NAMALWA (cell line): ENCODE measurements around the gene DNAH17.

Source experiments
- DNase-seq: peaks from one replicate; pipeline ENCODE4 v3.0.0-alpha.2; 2015; ENCODE audit warnings: low spot score

The DNAH17 gene

GRCh38 chr17:78411241-78411857, 165.8 kb downstream of the DNAH17 start:
- no peak for DNase-seq

DNA sequence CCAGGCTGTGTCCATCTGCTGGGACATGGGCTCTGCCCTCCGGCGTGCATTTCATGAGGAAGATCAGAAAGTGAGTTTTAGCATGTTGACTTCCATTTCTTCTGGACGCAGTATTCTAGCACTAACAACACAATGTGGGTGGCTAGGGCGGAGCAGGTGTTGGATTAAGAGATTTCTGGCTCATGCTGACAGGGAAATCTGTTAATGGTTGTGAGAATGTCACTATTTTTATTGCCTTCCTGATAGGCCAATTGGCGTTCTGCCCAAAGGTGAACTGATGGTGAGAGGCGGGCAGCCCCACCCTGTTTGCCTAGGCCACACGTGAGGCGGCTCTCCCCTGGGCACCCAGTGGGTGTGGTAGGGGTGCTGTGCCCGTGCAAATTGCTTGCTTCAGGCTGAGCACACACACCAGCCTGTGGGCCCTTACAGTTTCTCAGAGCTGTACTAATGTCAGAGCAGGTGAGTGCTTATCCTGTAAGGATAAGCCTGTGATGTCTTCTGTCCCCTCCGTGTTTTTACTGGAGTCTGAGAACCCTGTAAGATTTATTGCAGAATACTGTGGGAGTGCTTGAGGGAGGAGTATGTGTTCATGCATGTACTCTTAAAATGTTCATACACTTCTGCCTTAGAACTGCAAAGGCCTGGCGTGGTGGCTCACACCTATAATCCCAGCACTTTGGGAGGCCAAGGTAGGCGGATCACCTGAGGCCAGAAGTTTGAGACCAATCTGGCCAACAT, 167.8 kb downstream of the DNAH17 start:
- no peak for DNase-seq

- DNase-seq = no peak
Observed at GRCh38 chr17:78408476-78409050, 168.6 kb downstream of the DNAH17 start.

- DNase-seq = no peak
Observed at GRCh38 chr17:78407387-78408000, 169.7 kb downstream of the DNAH17 start.

DNA sequence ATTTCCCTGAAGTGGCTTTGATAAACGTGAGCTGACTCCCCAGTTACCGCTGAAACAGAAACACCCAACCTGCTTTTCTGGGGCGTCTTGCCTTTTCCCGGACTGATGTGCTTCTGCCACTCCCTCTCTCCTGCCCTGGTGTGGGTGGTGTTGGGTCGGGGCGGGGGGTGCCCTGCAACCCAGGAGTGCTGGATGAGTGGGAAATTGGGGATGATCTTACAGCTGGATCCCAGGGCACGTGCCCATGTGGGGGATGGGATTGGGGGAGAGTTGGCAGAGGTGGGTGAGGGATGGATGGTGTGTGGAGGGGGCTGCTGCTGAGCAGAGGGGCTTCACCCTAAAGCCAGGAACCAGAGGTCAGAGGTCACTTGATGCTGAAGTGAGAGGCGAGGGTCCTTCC, 170.3 kb downstream of the DNAH17 start:
- DNase-seq = no peak

DNA sequence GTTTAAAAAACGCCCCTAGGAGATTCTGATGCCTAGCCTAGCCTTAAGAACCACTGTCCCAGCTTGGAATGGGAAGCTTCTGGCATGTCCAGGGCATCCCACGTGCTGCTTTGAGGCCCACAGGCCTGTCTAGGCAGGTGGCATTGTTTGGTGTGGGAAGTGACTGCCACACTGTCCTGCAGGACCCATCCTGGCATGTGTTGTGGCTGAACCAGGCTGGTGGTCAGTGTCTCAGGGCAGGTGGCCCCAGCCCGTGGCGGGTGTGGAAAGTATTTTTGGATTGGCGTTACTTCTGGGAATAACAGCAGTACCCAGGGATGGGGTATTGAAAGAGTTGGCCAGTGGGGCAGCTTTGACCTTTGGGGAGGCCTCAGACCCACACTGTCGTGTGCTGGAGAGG, 170.8 kb downstream of the DNAH17 start:
- no peak for DNase-seq

DNA sequence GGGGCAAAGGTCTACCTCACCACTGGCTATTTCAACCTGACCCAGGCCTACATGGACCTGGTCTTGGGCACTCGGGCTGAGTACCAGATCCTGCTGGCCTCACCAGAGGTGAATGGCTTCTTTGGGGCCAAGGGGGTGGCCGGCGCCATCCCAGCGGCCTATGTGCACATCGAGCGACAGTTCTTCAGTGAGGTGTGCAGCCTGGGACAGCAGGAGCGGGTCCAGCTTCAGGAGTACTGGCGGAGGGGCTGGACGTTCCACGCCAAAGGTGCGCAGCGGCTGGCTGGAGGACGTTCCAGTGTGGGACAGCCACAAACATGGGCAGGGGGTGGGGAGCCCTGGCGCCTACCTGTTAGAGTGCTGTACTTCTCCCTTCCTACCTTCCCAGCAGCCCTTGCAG, 173.4 kb downstream of the DNAH17 start:
- DNase-seq = no peak

DNA sequence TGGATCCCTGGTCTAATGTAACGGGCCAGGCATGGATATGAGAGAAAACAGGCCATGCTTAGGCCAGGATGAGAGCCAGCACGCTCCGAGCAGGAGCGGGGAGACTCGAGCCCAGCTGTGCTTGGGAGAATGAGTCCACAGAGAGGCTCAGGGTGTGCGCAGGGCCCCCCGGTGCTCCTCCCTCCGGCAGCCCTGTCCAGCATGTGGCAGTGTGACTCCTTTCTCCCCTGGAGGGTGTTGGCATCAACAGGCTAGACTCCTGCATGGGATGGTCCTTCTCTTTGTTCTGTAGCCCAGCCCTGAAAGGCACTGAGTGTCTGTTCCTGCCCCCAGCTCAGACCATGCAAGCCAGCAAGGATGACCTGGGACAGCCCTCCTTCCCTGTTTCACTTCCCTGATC, 175.3 kb downstream of the DNAH17 start:
- DNase-seq = no peak

- DNase-seq = no peak
Observed at GRCh38 chr17:78401246-78401645, 175.9 kb downstream of the DNAH17 start.

GRCh38 chr17:78400581-78401240, 176.5 kb downstream of the DNAH17 start:
- no peak for DNase-seq

DNA sequence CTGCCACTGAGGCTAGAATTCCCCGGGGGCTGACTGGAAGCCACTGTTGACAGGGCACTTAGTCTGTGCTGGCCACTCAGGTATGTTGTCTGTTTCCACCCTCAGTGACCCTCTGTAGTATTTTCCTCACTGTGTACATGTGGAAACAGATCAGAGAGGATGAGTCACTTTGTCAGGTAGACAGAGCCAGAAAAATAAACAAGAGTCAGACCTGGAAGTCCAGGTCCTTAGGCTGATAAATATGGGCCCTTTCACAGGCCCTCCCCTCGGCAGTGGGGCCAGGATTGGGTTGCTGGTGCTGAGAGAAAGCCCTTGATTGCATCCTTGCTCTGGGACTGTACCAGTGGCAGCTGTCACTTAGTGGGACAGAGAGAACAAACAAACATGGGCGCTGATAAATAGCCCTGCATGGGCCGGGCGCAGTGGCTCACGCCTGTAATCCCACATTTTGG, 177.5 kb downstream of the DNAH17 start:
- DNase-seq = no peak

DNA sequence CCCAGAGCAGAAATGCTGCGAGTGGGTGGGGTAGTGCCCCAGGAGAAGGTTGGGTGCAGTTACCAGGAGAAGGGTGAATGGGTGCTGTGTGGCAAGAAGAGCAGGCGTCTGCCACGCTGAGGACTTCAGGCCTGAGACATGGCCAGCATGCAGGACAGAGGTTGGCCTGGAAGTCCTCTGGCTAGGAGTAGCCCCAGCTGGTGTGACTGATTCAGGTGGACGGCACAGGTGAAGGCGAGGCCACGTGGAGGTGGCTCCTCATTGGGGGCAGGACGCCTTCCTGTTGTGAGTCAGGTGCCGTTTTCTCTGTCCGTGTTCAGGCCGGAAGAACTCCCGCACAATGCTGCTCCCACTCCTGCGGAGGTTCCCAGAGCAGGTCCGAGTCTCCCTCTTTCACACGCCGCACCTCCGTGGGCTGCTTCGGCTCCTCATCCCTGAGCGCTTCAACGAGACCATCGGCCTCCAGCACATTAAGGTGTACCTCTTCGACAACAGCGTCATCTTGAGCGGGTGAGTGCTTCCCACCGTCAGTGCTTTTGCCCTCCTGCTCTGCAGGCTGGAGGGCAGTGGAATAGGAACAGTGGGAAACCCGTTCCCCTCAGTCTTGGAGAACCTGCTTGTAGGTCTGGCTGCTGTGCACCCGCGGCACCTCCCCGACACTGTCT, 178.0 kb downstream of the DNAH17 start:
- no peak for DNase-seq

- no peak for DNase-seq
Observed at GRCh38 chr17:78398390-78398789, 178.8 kb downstream of the DNAH17 start.

DNA sequence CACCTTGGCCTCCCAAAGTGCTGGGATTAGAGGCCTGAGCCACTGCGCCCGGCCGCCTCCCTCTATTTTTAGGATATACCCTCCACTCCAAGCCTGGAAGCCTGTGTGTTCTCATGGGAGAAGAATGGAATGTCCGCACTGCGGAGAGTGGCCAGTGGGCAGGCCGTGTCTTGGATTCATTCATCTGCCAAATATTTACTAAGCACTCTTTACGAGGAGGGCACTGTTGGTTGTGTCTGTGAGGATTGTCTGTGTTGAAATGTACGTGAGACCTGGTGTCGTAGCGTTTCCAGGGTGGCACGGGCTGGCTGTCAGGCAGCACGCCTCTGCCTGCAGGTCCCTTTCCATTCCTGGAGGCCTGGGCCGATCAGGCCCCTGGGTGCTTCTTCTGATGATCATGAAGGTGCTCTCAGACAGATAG, 179.5 kb downstream of the DNAH17 start:
- no peak for DNase-seq

DNA sequence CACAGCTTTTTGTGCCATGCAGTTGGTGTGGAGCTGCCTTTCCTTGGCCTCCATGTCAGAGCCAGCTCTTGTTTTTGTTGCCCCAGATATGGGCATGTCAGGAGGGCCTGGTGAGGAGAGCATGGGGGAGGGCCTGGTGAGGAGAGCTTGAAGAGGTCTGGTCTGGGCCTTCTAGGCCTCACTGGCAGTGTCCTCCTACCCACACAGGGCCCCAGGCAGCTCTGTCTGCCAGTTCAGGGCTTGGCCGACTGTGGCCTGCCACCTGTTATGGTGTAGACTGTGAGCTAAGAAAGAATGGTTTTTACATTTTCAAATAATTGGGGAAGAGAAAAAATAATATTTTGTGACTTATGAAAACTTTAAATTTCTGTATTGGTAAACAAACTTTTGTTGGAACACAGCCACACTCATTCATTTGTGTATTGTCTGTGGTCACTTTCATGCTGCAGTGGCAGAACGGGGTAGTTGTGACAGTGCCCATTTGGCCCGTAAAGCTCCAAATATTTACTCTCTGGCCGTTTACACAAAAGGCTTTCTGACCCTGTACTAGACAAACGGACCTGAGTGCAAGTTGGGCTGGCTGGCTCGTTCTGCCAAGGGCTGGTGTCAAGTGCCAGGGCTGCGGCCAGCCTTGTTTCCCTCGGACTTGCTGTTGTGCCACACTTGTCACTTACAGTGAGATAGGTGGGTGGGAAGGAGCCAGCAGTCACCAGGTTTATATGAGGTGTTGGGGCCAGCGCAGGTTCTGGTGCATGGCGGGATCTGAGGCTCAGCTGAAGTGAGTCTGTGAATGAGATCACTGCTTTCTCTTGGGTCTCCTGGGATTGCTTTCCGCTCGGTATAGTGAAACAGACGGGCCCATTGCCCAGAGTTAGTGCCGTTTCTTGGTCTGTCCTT, 180.5 kb downstream of the DNAH17 start:
- DNase-seq = no peak

DNA sequence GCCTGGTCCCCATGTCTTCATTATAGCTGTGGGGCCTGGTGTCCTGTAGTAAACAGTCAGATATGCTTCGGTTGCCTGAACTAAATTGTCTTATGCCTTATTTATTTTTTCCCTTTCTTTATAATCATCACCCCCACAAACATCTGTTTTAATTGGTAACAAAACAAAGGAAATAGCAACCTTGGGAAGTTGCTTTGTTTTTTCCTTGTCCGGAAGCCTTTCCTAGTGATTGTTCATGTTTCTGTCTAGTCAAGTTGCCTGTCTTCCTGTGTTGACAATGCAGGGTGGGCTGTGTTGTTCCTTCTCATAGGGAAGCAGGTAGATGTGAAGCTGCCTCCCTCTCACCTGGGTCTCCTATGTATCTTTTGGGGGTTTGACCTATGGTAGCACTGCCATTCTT, 182.0 kb downstream of the DNAH17 start:
- no peak for DNase-seq

GRCh38 chr17:78394209-78394608, 183.0 kb downstream of the DNAH17 start:
- no peak for DNase-seq

- no peak for DNase-seq
Observed at GRCh38 chr17:78393575-78393974, 183.6 kb downstream of the DNAH17 start.

DNA sequence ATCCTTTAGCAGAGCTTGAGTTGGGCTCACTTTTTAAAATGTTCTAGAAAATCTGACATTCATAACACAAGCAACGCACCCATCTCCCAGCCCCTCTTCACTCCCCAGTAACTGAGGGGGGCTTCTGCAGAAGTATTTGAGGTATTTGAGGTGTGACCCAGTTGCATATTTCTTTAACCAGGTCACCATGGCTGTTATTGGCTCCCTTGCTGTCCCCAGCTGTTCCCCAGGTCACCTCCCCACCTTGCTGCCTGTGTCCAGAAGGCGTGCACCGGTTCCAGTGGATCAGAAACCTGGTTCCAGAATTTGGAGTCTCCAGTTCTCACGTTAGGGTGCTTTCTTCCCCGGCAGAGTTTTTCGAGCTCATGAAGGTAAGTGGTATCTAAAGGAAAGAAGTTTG, 184.9 kb downstream of the DNAH17 start:
- DNase-seq = no peak

DNA sequence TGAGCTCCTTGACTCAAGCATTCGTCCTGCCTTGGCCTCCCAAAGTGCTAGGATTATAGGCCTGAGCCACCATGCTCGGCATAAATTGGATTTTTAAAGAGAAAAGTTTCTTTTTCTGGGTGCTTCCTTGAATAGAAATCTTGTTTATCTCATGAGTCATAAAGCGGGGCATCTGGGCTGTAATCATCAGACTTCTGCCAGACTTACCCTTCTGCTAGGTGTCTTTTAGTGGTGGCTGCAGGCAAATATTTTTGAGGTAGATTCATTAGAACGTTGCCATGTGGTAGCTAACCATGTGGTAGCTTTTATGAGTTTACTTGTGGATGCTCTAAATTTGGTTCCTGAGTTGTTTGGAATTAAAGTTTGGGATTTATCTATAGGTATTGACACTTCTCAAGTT, 185.4 kb downstream of the DNAH17 start:
- DNase-seq = no peak

DNA sequence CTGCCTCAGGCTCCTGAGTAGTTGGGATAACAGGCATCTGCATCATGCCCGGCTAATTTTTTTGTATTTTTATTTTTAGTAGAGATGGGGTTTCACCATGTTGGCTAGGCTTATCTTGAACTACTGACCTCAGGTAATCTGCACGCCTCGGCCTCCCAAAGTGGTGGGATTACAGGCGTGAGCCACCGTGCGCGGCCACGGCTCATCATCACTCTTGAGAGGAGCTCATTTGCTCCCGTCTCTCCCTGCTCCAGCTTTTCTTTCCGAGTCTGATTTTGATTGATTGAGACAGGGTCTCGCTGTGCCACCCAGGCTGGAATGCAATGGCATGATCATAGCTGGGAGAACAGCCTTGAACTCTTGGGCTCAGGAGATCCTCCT, 186.2 kb downstream of the DNAH17 start:
- no peak for DNase-seq
